DOHH2 (cell line): Measurements from ENCODE around the gene BCL2A1.

Experiments used
- H3F3A ChIP-seq: fragments of 200-600 bp; sonication (generic), shearing (Covaris generic); 2 replicates; pipeline ENCODE4 v1.6.0; 2016; ENCODE audit warnings: antibody characterized with exemption, mild to moderate bottlenecking; ENCODE audit not compliant: control insufficient read depth, insufficient read depth
- H3K27ac ChIP-seq: fragments of 200-600 bp; sonication (generic); 2 replicates; pipeline ENCODE4 v1.5.1; 2014; ENCODE audit warnings: low read depth, mild to moderate bottlenecking, low read length, moderate library complexity
- H3K27me3 ChIP-seq: fragments of 200-600 bp; sonication (generic); 2 replicates; pipeline ENCODE4 v1.6.1; 2014; ENCODE audit warnings: mild to moderate bottlenecking, low read length, mixed read lengths; ENCODE audit not compliant: control insufficient read depth
- H3K36me3 ChIP-seq: fragments of 200-600 bp; sonication (generic); 2 replicates; pipeline ENCODE4 v1.6.1; 2014; ENCODE audit warnings: mild to moderate bottlenecking, low read length, moderate library complexity, mixed read lengths; ENCODE audit not compliant: control insufficient read depth
- H3K4me1 ChIP-seq: fragments of 200-600 bp; sonication (generic); 2 replicates; pipeline ENCODE4 v1.6.1; 2014; ENCODE audit warnings: mild to moderate bottlenecking, low read length, mixed read lengths; ENCODE audit not compliant: control insufficient read depth
- H3K4me2 ChIP-seq: fragments of 200-600 bp; sonication (generic); 2 replicates; pipeline ENCODE4 v1.6.0; 2014; ENCODE audit warnings: mild to moderate bottlenecking, low read length, moderate library complexity
- H3K4me3 ChIP-seq: fragments of 200-600 bp; sonication (generic); 2 replicates; pipeline ENCODE4 v1.5.1; 2014; ENCODE audit warnings: mild to moderate bottlenecking, low read length, mixed read lengths
- H3K79me2 ChIP-seq: fragments of 200-600 bp; sonication (generic); 2 replicates; pipeline ENCODE4 v1.6.1; 2014; ENCODE audit warnings: mild to moderate bottlenecking, low read length, mixed read lengths; ENCODE audit not compliant: control insufficient read depth
- H3K9me2 ChIP-seq: fragments of 200-600 bp; sonication (generic); replicated peaks from 2 replicates; pipeline ENCODE4 v1.6.1; 2014; ENCODE audit warnings: mild to moderate bottlenecking, low read length, mixed read lengths; ENCODE audit not compliant: control insufficient read depth
- H3K9me3 ChIP-seq: fragments of 200-600 bp; sonication (generic); 2 replicates; pipeline ENCODE4 v1.6.1; 2014; ENCODE audit warnings: antibody characterized with exemption, low read length, mixed read lengths; ENCODE audit not compliant: control insufficient read depth, insufficient read depth
- H4K20me1 ChIP-seq: fragments of 200-600 bp; sonication (generic); 2 replicates; pipeline ENCODE4 v1.6.0; 2014; ENCODE audit warnings: low read depth, mild to moderate bottlenecking, antibody characterized with exemption, low read length, moderate library complexity; ENCODE audit not compliant: control insufficient read depth, insufficient read depth
- EZH2phosphoT487 ChIP-seq: fragments of 200-600 bp; sonication (generic); IDR thresholded peaks from 2 replicates; pipeline ENCODE4 v1.6.1; 2017; ENCODE audit warnings: borderline replicate concordance, mild to moderate bottlenecking, antibody characterized with exemption, low read length, moderate library complexity, mixed read lengths
- TF ChIP-seq, protein P1 (sequence below): fragments of 200-600 bp; sonication (generic); IDR thresholded peaks from one replicate; pipeline ENCODE4 v1.5.1; 2014; ENCODE audit warnings: antibody characterized with exemption, mild to moderate bottlenecking, low read depth, low read length; ENCODE audit not compliant: poor library complexity, severe bottlenecking

Gene BCL2A1

DNA sequence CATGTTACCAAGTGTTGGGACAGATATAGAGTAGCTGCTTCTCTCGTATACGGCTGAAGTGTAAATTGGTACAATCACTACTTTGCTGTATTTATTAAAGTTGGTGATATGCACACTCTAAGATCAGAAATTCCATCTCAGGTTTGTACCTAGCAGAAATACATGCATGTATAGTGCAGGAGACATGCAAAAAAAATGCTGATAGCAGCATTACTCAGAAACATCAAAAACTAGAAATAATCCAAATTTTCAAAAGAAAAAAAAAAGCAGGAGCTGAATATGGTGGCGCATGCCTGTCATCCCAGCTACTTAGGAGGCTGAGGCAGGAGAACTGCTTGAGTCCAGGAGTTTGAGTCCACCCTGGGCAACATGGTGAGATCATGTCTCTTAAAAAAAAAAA is 31.3 kb upstream of the BCL2A1 start:
- Histone ChIP-seq H3K79me2 (no peaks in the 10 kb centered on the region), H3K27ac (no peak overlapping the region), H4K20me1 (no peaks in the 10 kb centered on the region)

GRCh38 chr15:79994615-79995014 is 23.6 kb upstream of the BCL2A1 start:
- Histone ChIP-seq H3K27me3 (0 out of 2 replicates have a peak, but pooled peaks cover 1% of the 10 kb centered on the region), H3K4me2 (no peak overlapping the region), H3K9me2 (no peaks in the 10 kb centered on the region), H3K36me3 (no peaks in the 10 kb centered on the region), H3F3A (no peaks in the 10 kb centered on the region), H3K4me3 (no peak overlapping the region), H3K9me3 (no peaks in the 10 kb centered on the region), H4K20me1 (no peaks in the 10 kb centered on the region), H3K4me1 (peaks cover 7% of the 10 kb centered on the region; the same call in 1 of the 2 replicates), H3K79me2 (no peaks in the 10 kb centered on the region), H3K27ac (no peak overlapping the region)
- TF ChIP-seq, protein P1, sequence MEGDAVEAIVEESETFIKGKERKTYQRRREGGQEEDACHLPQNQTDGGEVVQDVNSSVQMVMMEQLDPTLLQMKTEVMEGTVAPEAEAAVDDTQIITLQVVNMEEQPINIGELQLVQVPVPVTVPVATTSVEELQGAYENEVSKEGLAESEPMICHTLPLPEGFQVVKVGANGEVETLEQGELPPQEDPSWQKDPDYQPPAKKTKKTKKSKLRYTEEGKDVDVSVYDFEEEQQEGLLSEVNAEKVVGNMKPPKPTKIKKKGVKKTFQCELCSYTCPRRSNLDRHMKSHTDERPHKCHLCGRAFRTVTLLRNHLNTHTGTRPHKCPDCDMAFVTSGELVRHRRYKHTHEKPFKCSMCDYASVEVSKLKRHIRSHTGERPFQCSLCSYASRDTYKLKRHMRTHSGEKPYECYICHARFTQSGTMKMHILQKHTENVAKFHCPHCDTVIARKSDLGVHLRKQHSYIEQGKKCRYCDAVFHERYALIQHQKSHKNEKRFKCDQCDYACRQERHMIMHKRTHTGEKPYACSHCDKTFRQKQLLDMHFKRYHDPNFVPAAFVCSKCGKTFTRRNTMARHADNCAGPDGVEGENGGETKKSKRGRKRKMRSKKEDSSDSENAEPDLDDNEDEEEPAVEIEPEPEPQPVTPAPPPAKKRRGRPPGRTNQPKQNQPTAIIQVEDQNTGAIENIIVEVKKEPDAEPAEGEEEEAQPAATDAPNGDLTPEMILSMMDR: no peak
- no peak for TF ChIP-seq EZH2phosphoT487

More for the DNA sequence above, 31.3 kb upstream of the BCL2A1 start:
- Histone ChIP-seq H3K36me3 (no peaks in the 10 kb centered on the region), H3F3A (no peaks in the 10 kb centered on the region), H3K9me3 (no peaks in the 10 kb centered on the region), H3K9me2 (no peaks in the 10 kb centered on the region), H3K27me3 (no peaks in the 10 kb centered on the region), H3K4me2 (no peak overlapping the region), H3K4me1 (peaks cover 15% of the 10 kb centered on the region), H3K4me3 (no peak overlapping the region)
- TF ChIP-seq, protein P1: no peak
- no peak for TF ChIP-seq EZH2phosphoT487

DNA sequence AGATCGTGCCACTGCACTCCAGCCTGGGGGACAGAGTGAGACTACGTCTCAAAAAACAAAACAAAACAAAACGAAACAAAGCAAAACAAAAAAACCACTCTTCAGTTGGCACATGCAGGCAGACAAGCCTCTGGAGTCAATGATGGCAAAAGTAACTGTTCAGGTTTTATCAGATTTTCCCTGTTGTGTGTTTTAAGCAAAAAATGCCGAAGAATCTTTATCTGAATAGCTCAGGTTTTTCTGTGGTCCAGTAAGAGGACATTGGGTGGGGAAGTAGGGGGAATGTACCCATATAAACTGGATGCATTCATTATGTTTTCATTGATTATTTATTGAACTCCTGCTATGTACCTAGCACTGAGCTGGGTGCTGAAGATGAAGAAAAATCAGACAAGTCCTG is 20.8 kb upstream of the BCL2A1 start:
- no peak overlapping the region for H3K27ac ChIP-seq
- no peaks in the 10 kb centered on the region for H4K20me1 ChIP-seq
- no peak overlapping the region for H3K4me2 ChIP-seq
- H3K27me3 ChIP-seq: 0 out of 2 replicates have a peak, but pooled peaks cover 4% of the 10 kb centered on the region
- H3K4me1 ChIP-seq: peaks cover 7% of the 10 kb centered on the region; the same call in 1 of the 2 replicates
- H3K9me3 ChIP-seq: no peaks in the 10 kb centered on the region
- TF ChIP-seq, protein P1: no peak
- no peak for TF ChIP-seq EZH2phosphoT487
- H3K4me3 ChIP-seq: no peak overlapping the region
- no peaks in the 10 kb centered on the region for H3F3A ChIP-seq
- H3K36me3 ChIP-seq: no peaks in the 10 kb centered on the region
- H3K79me2 ChIP-seq: no peaks in the 10 kb centered on the region
- no peaks in the 10 kb centered on the region for H3K9me2 ChIP-seq
